Endothelial cell (in vitro differentiated cells): Measurements from ENCODE around the gene NTSR2. TPM values are rescaled to one million over a fixed set of nuclear protein-coding genes. Genes with fewer than 3 reads are reported as not detected.

Experiments
- DNase-seq: peaks from one replicate; pipeline ENCODE4 v3.0.0; 2021; ENCODE audit warnings: low spot score
- H3K27ac Mint-ChIP-seq: one replicate; pipeline ENCODE4 v1.8.0; 2021; ENCODE audit warnings: mixed read lengths, inconsistent platforms; ENCODE audit not compliant: unreplicated experiment
- H3K27me3 Mint-ChIP-seq: one replicate; pipeline ENCODE4 v1.8.0; 2021; ENCODE audit warnings: mild to moderate bottlenecking, moderate library complexity, mixed read lengths, inconsistent platforms; ENCODE audit not compliant: unreplicated experiment
- H3K36me3 Mint-ChIP-seq: one replicate; pipeline ENCODE4 v1.8.0; 2021; ENCODE audit warnings: mild to moderate bottlenecking, low read depth, mixed read lengths, inconsistent platforms; ENCODE audit not compliant: unreplicated experiment
- H3K4me1 Mint-ChIP-seq: one replicate; pipeline ENCODE4 v1.8.0; 2021; ENCODE audit warnings: mild to moderate bottlenecking, mixed read lengths, inconsistent platforms; ENCODE audit not compliant: unreplicated experiment
- H3K4me3 Mint-ChIP-seq: one replicate; pipeline ENCODE4 v1.8.0; 2021; ENCODE audit warnings: mild to moderate bottlenecking, mixed read lengths, inconsistent platforms; ENCODE audit not compliant: unreplicated experiment
- H3K9me3 Mint-ChIP-seq: one replicate; pipeline ENCODE4 v1.8.0; 2021; ENCODE audit warnings: mixed read lengths, inconsistent platforms; ENCODE audit not compliant: unreplicated experiment
- CTCF ChIP-seq: fragments of 200-600 bp; sonication (generic); IDR thresholded peaks from one replicate; pipeline ENCODE4 v1.5.0; 2021; ENCODE audit warnings: antibody characterized with exemption; ENCODE audit not compliant: unreplicated experiment
- total RNA-seq: library from RNA; stranded (reverse); fragmentation: NEBNext Ultra II Directional; extraction: Animal tissue kit (Norgen Biotek cat#: 25700); gene quantifications from one replicate; pipeline ENCODE4 v1.2.1, GENCODE V29; 2021; ENCODE audit not compliant: unreplicated experiment

The NTSR2 gene
- total RNA-seq, 1 donor from 2014 or later: not detected

- no peak for DNase-seq
- TF ChIP-seq CTCF: no peak
- Mint-ChIP-seq H3K36me3 (peaks cover 32% of the 10 kb centered on the region), H3K9me3 (no peaks in the 10 kb centered on the region), H3K4me3 (no peak overlapping the region), H3K27ac (no peak overlapping the region), H3K4me1 (peaks cover 2% of the 10 kb centered on the region), H3K27me3 (peaks cover 6% of the 10 kb centered on the region)
Observed at GRCh38 chr2:11617527-11617926, 52.5 kb downstream of the NTSR2 start.

GRCh38 chr2:11616851-11617415 is 53.1 kb downstream of the NTSR2 start:
- TF ChIP-seq CTCF: no peak
- H3K36me3 Mint-ChIP-seq: peaks cover 28% of the 10 kb centered on the region
- no peak overlapping the region for H3K27ac Mint-ChIP-seq
- DNase-seq: no peak
- H3K27me3 Mint-ChIP-seq: peaks cover 6% of the 10 kb centered on the region
- peak overlapping the region; percentile 29 for H3K4me3 Mint-ChIP-seq
- H3K9me3 Mint-ChIP-seq: no peaks in the 10 kb centered on the region
- peaks cover 2% of the 10 kb centered on the region for H3K4me1 Mint-ChIP-seq

- Mint-ChIP-seq H3K4me3 (peak overlapping the region; percentile 29), H3K4me1 (peaks cover 2% of the 10 kb centered on the region), H3K9me3 (no peaks in the 10 kb centered on the region), H3K27me3 (peaks cover 6% of the 10 kb centered on the region), H3K36me3 (peaks cover 34% of the 10 kb centered on the region), H3K27ac (no peak overlapping the region)
- DNase-seq: no peak
- no peak for TF ChIP-seq CTCF
Observed at GRCh38 chr2:11616097-11616687, 53.8 kb downstream of the NTSR2 start.

GRCh38 chr2:11615209-11615608 is 54.8 kb downstream of the NTSR2 start:
- Mint-ChIP-seq H3K9me3 (no peaks in the 10 kb centered on the region), H3K36me3 (peaks cover 34% of the 10 kb centered on the region), H3K4me1 (peaks cover 2% of the 10 kb centered on the region), H3K4me3 (no peak overlapping the region), H3K27ac (no peak overlapping the region), H3K27me3 (peaks cover 6% of the 10 kb centered on the region)
- no peak for TF ChIP-seq CTCF
- no peak for DNase-seq

GRCh38 chr2:11613297-11613696 is 56.7 kb downstream of the NTSR2 start:
- H3K36me3 Mint-ChIP-seq: peaks cover 25% of the 10 kb centered on the region
- H3K4me3 Mint-ChIP-seq: no peak overlapping the region
- no peak overlapping the region for H3K27ac Mint-ChIP-seq
- no peak for TF ChIP-seq CTCF
- DNase-seq: no peak
- no peaks in the 10 kb centered on the region for H3K9me3 Mint-ChIP-seq
- peaks cover 6% of the 10 kb centered on the region for H3K27me3 Mint-ChIP-seq
- H3K4me1 Mint-ChIP-seq: peaks cover 2% of the 10 kb centered on the region
